HTR-8/SVneo (cell line): Measurements from ENCODE around the gene CREBBP.

Experiments used
- DNase-seq: peaks from one replicate; pipeline ENCODE4 v3.0.0; 2011; ENCODE audit warnings: low spot score, mixed read lengths; ENCODE audit not compliant: insufficient read length
- FAIRE-seq: peaks from 2 replicates; lab custom pipeline; 2011; peaks lifted over from hg19 to GRCh38; lab: Jason Lieb, UNC

Gene CREBBP

GRCh38 chr16:3881499-3881990, 1.0 kb upstream of the CREBBP start:
- DNase-seq (no peak), FAIRE-seq (no peak)

- no peak for FAIRE-seq
Measured at GRCh38 chr16:3879887-3880564, 487 bp downstream of the CREBBP start.

GRCh38 chr16:3879258-3879886, 1.1 kb downstream of the CREBBP start:
- DNase-seq (no peak), FAIRE-seq (no peak)

More at GRCh38 chr16:3879887-3880564, 487 bp downstream of the CREBBP start:
- peak; percentile 50 for DNase-seq

- no peak for FAIRE-seq
- no peak for DNase-seq
Measured at GRCh38 chr16:3878610-3879009, 1.9 kb downstream of the CREBBP start.

- FAIRE-seq, result no peak
- no peak for DNase-seq
Measured at GRCh38 chr16:3876695-3877094, 3.8 kb downstream of the CREBBP start.

- DNase-seq (no peak), FAIRE-seq (no peak)
Measured at GRCh38 chr16:3876160-3876559, 4.4 kb downstream of the CREBBP start.

GRCh38 chr16:3874794-3875692, 5.5 kb downstream of the CREBBP start:
- FAIRE-seq (no peak), DNase-seq (no peak)

- DNase-seq (no peak), FAIRE-seq (no peak)
Measured at GRCh38 chr16:3874242-3874641, 6.3 kb downstream of the CREBBP start.

GRCh38 chr16:3873482-3874173, 6.9 kb downstream of the CREBBP start:
- no peak for DNase-seq
- FAIRE-seq, result no peak

GRCh38 chr16:3872216-3872895, 8.2 kb downstream of the CREBBP start:
- DNase-seq (no peak), FAIRE-seq (no peak)

- no peak for FAIRE-seq
- no peak for DNase-seq
Measured at GRCh38 chr16:3868967-3869366, 11.5 kb downstream of the CREBBP start.

GRCh38 chr16:3868556-3868955, 12.0 kb downstream of the CREBBP start:
- no peak for DNase-seq
- FAIRE-seq, result no peak

GRCh38 chr16:3866703-3867431, 13.6 kb downstream of the CREBBP start:
- FAIRE-seq, result no peak

GRCh38 chr16:3865241-3865640, 15.3 kb downstream of the CREBBP start:
- DNase-seq (no peak), FAIRE-seq (no peak)

More at GRCh38 chr16:3866703-3867431, 13.6 kb downstream of the CREBBP start:
- DNase-seq, result no peak

GRCh38 chr16:3864562-3864961, 16.0 kb downstream of the CREBBP start:
- DNase-seq, result no peak
- no peak for FAIRE-seq

- no peak for DNase-seq
- FAIRE-seq, result no peak
Measured at GRCh38 chr16:3863587-3863986, 16.9 kb downstream of the CREBBP start.

- DNase-seq (peak; percentile 33), FAIRE-seq (no peak)
Measured at GRCh38 chr16:3861808-3862451, 18.6 kb downstream of the CREBBP start.

GRCh38 chr16:3859889-3860288, 20.6 kb downstream of the CREBBP start:
- no peak for FAIRE-seq
- DNase-seq, result no peak
